CD4-positive, alpha-beta T cell (primary cell): Measurements from ENCODE around the gene EPHA4. TPM values are rescaled to one million over a fixed set of nuclear protein-coding genes. Genes with fewer than 3 reads are reported as not detected.
A peak's percentile ranks its signal among the peaks of the same experiment; 100 is the strongest.

Experiments
- ATAC-seq: fragments of 200-7000 bp; cut with Tn5 transposase; one replicate; pipeline ENCODE4 v1.10.0; 2022; ENCODE audit warnings: mild to moderate bottlenecking; ENCODE audit not compliant: poor library complexity
- CTCF ChIA-PET: fragments of 350-600 bp; sonication (Branson Sonifier 250); formaldehyde crosslinking; loops from one replicate; lab custom pipeline; 2021; ENCODE audit warnings: antibody characterized with exemption, inconsistent platforms; lab: Charles Lee
- POLR2A ChIA-PET: fragments of 350-600 bp; sonication (Branson Sonifier 250); formaldehyde crosslinking; loops from one replicate; lab custom pipeline; 2021; ENCODE audit warnings: antibody characterized with exemption, inconsistent platforms; lab: Charles Lee
- DNase-seq, 14 experiments: peaks; one replicate each; pipeline ENCODE4 v3.0.0-alpha.2; 2013 to 2020; ENCODE audit warnings: mixed read lengths in 2 of 14
- H3K27ac ChIP-seq, 2 donors: one replicate each; pipeline versions ENCODE4 v1.5.1 to v1.7.0; 2013; ENCODE audit warnings: low read length in 2 of 2, low read depth in 1 of 2, mild to moderate bottlenecking in 1 of 2
- H3K27me3 ChIP-seq, 2 experiments: 1 replicate in 1 of 2; 2 replicates in 1 of 2; pipeline versions ENCODE4 v1.6.1 to v1.7.0; 2013; ENCODE audit warnings: low read length in 2 of 2, control low read depth in 1 of 2, mild to moderate bottlenecking in 1 of 2, moderate library complexity in 1 of 2; ENCODE audit not compliant: insufficient read depth in 2 of 2, control insufficient read depth in 1 of 2
- H3K36me3 ChIP-seq: one replicate; pipeline ENCODE4 v1.6.1; 2013; ENCODE audit warnings: low read length, control low read depth; ENCODE audit not compliant: insufficient read depth
- H3K4me1 ChIP-seq: one replicate; pipeline ENCODE4 v1.6.1; 2013; ENCODE audit warnings: low read length, control low read depth; ENCODE audit not compliant: insufficient read depth
- H3K4me3 ChIP-seq: one replicate; pipeline ENCODE4 v1.5.1; 2013; ENCODE audit warnings: mild to moderate bottlenecking, low read length, moderate library complexity
- H3K9me3 ChIP-seq, 2 experiments: 1 replicate in 1 of 2; 2 replicates in 1 of 2; pipeline versions ENCODE4 v1.6.1 to v1.7.0; 2013; ENCODE audit warnings: low read length in 2 of 2, mild to moderate bottlenecking in 2 of 2, control low read depth in 1 of 2, moderate library complexity in 1 of 2; ENCODE audit not compliant: control insufficient read depth in 1 of 2, insufficient read depth in 1 of 2
- H3K27ac Mint-ChIP-seq: one replicate; pipeline ENCODE4 v1.8.0; 2020; ENCODE audit warnings: mixed read lengths
- H3K27me3 Mint-ChIP-seq: one replicate; pipeline ENCODE4 v1.8.0; 2021; ENCODE audit warnings: mixed read lengths
- H3K36me3 Mint-ChIP-seq: one replicate; pipeline ENCODE4 v1.8.0; 2021; ENCODE audit warnings: low read depth, mixed read lengths
- H3K4me1 Mint-ChIP-seq: one replicate; pipeline ENCODE4 v1.8.0; 2021; ENCODE audit warnings: low read depth, mixed read lengths
- H3K4me3 Mint-ChIP-seq: one replicate; pipeline ENCODE4 v1.8.0; 2020; ENCODE audit warnings: mild to moderate bottlenecking, mixed read lengths
- H3K9me3 Mint-ChIP-seq: one replicate; pipeline ENCODE4 v1.8.0; 2020; ENCODE audit warnings: mixed read lengths
- intact Hi-C, 2 experiments: fragments of 100-400 bp; cut with DNase I in 1 of 2; cut with micrococcal nuclease in 1 of 2; formaldehyde crosslinking; loops; one replicate each; pipeline versions ENCODE4 v1.15.1 to v1.9.0; 2023 to 2025; cut with DNase I, micrococcal nuclease
- total RNA-seq, 174 experiments: library from RNA in 2 of 174; stranded (reverse) in 2 of 174; gene quantifications; one replicate each; pipeline ENCODE4 v1.2.3 and lab custom pipeline; 2021 to 2026
- TF ChIP-seq, protein P1 (sequence below): fragments of 200-600 bp; IDR thresholded peaks from one replicate; pipeline ENCODE4 v1.8.0; 2022; ENCODE audit warnings: antibody characterized with exemption, mild to moderate bottlenecking

The EPHA4 gene
- total RNA-seq, 2 experiments from 2014 or later = 85.7 to 86.5 TPM

DNA sequence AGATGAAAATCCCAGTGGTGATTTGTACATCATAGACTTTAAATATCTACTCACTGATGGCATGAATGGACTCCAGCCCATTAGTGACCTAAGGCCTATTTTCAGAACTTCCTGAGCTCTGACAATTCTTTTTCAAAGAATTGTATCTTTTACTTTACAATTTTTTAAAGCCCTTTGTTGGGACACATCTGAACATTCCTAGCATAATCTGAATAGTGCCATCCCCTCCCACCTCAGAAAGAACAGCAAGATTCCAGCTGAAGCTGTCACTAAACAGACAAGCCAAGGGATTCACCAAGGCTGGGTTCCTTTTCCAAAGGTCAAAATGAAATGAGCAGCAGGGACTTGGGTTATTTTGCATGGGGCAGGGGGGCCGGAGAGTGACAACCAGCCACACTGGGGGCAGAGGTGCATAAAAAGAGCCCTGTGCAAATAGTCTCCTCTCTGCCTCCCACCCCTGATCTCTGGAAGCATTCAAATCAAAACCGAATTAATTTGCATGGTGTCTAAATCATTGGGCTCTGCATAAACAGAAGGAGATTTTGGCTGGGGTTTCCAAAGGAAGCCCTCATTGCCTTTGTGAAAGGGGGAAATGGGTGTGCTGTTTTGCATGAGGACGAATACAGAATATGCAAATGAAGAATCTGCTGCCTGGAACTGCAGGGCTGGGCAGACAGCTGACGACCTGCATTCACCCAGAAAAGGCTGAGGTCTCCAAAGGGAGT is 17.2 kb downstream of the EPHA4 start:
- Histone ChIP-seq H3K36me3 (no peaks in the 10 kb centered on the region), H3K9me3 (no peaks in the 10 kb centered on the region), H3K27me3 (no peaks in the 10 kb centered on the region), H3K27ac (no peak overlapping the region), H3K4me3 (no peak overlapping the region), H3K4me1 (peaks cover 13% of the 10 kb centered on the region)
- intact Hi-C loops = loop anchor here in 1 of 2 experiments (2.0 to 5.0 kb wide), 2 partner anchors 16 to 38 kb away; no protein-coding TSS in a partner anchor
- H3K27me3 Mint-ChIP-seq = no peaks in the 10 kb centered on the region
- ChIA-PET POLR2A (interaction anchor here (2.9 kb wide), 1 partner anchor 37 kb away, joined by 26 read pairs; no protein-coding TSS in a partner anchor), CTCF (no interaction called here)
- peak in 3 of 14 experiments; percentile 23 to 35 (median 28) for DNase-seq
- no peaks in the 10 kb centered on the region for H3K9me3 Mint-ChIP-seq
- H3K36me3 Mint-ChIP-seq = peaks cover 7% of the 10 kb centered on the region
- peak overlapping the region; percentile 52 for H3K27ac Mint-ChIP-seq
- H3K4me3 Mint-ChIP-seq = peak overlapping the region; percentile 49
- peak; percentile 48 for ATAC-seq
- TF ChIP-seq, protein P1, sequence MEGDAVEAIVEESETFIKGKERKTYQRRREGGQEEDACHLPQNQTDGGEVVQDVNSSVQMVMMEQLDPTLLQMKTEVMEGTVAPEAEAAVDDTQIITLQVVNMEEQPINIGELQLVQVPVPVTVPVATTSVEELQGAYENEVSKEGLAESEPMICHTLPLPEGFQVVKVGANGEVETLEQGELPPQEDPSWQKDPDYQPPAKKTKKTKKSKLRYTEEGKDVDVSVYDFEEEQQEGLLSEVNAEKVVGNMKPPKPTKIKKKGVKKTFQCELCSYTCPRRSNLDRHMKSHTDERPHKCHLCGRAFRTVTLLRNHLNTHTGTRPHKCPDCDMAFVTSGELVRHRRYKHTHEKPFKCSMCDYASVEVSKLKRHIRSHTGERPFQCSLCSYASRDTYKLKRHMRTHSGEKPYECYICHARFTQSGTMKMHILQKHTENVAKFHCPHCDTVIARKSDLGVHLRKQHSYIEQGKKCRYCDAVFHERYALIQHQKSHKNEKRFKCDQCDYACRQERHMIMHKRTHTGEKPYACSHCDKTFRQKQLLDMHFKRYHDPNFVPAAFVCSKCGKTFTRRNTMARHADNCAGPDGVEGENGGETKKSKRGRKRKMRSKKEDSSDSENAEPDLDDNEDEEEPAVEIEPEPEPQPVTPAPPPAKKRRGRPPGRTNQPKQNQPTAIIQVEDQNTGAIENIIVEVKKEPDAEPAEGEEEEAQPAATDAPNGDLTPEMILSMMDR = no peak
- peaks cover 70% of the 10 kb centered on the region for H3K4me1 Mint-ChIP-seq

DNA sequence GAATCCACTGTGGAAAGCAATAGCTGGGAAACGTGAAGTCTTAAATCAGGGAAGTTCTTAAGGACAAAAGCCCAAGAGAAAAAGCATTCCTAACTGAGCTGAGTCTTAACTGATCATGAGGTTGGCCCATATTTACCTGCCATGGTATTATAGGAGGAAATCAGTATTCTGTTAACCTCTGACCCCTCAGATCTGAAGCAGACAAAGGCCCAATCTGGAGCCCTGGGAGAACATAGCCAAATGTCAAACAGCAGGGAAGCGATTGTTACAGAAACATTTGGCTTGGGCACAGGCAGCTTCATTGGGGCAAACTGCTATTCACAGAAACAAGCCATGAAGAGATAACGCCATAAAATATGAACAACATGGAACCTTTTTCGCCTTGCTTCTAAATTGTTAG is 18.8 kb downstream of the EPHA4 start:
- H3K4me3 Mint-ChIP-seq = no peak overlapping the region
- intact Hi-C loops = no loop called here
- no peaks in the 10 kb centered on the region for H3K27me3 Mint-ChIP-seq
- H3K9me3 ChIP-seq = no peaks in the 10 kb centered on the region
- no peak overlapping the region for H3K27ac ChIP-seq
- ChIA-PET POLR2A (interaction anchor here (2.9 kb wide), 1 partner anchor 35 kb away, joined by 26 read pairs; no protein-coding TSS in a partner anchor), CTCF (no interaction called here)
- H3K4me3 ChIP-seq = no peak overlapping the region
- TF ChIP-seq, protein P1 = no peak
- peaks cover 7% of the 10 kb centered on the region for H3K36me3 Mint-ChIP-seq
- H3K4me1 Mint-ChIP-seq = peaks cover 62% of the 10 kb centered on the region
- ATAC-seq = no peak
- H3K4me1 ChIP-seq = peaks cover 18% of the 10 kb centered on the region
- no peaks in the 10 kb centered on the region for H3K27me3 ChIP-seq
- H3K36me3 ChIP-seq = no peaks in the 10 kb centered on the region
- DNase-seq = no peak
- no peaks in the 10 kb centered on the region for H3K9me3 Mint-ChIP-seq
- H3K27ac Mint-ChIP-seq = no peak overlapping the region

DNA sequence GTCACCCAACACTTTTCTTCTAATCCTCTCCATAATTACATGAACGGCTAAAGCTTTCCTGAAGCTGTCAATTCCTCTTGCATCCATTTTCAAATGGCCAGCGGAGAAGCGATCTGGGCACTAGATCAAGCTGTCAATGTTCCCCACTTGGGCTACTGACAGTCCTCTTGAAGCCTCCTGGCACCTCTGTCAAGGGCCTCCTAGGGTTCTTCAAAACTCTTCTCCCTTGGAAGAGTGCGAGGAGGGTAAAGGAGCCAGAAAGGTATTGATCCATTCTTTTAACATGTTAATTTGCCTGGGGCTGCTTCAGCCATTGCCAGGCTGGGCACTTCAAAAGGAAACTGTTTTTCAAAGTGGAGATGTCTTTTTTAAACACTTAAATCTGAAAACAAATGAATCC is 19.8 kb downstream of the EPHA4 start:
- no peak for DNase-seq
- TF ChIP-seq, protein P1 = no peak
- ChIA-PET CTCF (no interaction called here), POLR2A (no interaction called here)
- ATAC-seq = no peak
- Histone ChIP-seq H3K36me3 (no peaks in the 10 kb centered on the region), H3K27me3 (no peaks in the 10 kb centered on the region), H3K27ac (no peak overlapping the region), H3K4me3 (no peak overlapping the region), H3K4me1 (peaks cover 18% of the 10 kb centered on the region), H3K9me3 (no peaks in the 10 kb centered on the region)
- no peak overlapping the region for H3K27ac Mint-ChIP-seq
- H3K4me3 Mint-ChIP-seq = no peak overlapping the region
- peaks cover 7% of the 10 kb centered on the region for H3K36me3 Mint-ChIP-seq
- intact Hi-C loops = no loop called here
- H3K4me1 Mint-ChIP-seq = peaks cover 59% of the 10 kb centered on the region
- H3K9me3 Mint-ChIP-seq = no peaks in the 10 kb centered on the region
- H3K27me3 Mint-ChIP-seq = no peaks in the 10 kb centered on the region
